ENCODE results near the gene SUN2.

DNA sequence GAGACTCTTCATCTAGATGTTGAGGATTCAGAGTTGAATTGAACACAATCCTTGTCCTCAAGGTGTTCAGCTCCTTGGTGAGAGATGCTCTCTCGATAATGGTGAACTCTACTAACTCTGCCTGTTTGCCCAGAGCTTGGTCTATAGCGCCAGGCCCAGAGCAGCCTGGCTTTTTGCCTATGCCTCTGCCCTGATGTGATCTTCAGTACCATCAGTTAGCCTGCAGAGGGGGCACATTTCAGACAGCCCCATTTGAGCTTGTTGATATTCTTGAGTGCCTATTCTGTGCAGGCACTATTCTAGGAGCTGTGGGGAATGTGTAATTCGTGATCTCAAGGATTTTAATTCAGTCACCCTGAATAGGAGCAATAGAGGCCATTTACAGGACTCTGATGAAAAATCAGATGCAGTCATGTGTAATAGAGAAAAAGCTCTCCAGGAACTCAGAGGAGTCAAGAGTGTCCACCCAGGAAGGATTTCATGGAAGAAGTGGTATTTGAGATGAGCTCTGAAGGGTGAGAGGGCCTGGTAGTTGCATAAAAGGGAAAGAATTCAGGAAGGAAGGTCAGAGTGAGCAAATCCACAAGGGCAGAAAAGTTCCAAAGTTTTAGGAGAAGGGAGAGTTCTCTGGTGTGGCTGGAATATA, 30.7 kb downstream of the SUN2 start:
- TF ChIP-seq TCF12 (IDR thresholded peaks at IDR 0.05; ENCODE audit: low read depth) (no peak), TAF1 (IDR thresholded peaks at IDR 0.05; ENCODE audit: low read depth) (no peak), YY1 (IDR thresholded peaks at IDR 0.05; ENCODE audit: low read depth) (no peak), MAX (IDR thresholded peaks at IDR 0.05) (no peak), RAD21 (IDR thresholded peaks at IDR 0.05; ENCODE audit: low read depth) (peak; percentile 16; the same call in 1 of the 2 replicates), CREB1 (IDR thresholded peaks at IDR 0.05; ENCODE audit: low read depth) (no peak), EGR1 (IDR thresholded peaks at IDR 0.05) (no peak), ZBTB7A (IDR thresholded peaks at IDR 0.05; ENCODE audit: low read depth) (no peak)
- TF ChIP-seq, protein P1, sequence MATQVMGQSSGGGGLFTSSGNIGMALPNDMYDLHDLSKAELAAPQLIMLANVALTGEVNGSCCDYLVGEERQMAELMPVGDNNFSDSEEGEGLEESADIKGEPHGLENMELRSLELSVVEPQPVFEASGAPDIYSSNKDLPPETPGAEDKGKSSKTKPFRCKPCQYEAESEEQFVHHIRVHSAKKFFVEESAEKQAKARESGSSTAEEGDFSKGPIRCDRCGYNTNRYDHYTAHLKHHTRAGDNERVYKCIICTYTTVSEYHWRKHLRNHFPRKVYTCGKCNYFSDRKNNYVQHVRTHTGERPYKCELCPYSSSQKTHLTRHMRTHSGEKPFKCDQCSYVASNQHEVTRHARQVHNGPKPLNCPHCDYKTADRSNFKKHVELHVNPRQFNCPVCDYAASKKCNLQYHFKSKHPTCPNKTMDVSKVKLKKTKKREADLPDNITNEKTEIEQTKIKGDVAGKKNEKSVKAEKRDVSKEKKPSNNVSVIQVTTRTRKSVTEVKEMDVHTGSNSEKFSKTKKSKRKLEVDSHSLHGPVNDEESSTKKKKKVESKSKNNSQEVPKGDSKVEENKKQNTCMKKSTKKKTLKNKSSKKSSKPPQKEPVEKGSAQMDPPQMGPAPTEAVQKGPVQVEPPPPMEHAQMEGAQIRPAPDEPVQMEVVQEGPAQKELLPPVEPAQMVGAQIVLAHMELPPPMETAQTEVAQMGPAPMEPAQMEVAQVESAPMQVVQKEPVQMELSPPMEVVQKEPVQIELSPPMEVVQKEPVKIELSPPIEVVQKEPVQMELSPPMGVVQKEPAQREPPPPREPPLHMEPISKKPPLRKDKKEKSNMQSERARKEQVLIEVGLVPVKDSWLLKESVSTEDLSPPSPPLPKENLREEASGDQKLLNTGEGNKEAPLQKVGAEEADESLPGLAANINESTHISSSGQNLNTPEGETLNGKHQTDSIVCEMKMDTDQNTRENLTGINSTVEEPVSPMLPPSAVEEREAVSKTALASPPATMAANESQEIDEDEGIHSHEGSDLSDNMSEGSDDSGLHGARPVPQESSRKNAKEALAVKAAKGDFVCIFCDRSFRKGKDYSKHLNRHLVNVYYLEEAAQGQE (IDR thresholded peaks at IDR 0.05; ENCODE audit: low read depth), result no peak
